Tibial nerve (tissue), 3 donors: Measurements from ENCODE around the gene VWF.
"Not testable (repeated sequence)": the region's sequence is repeated elsewhere in the genome, so short reads cannot be mapped to it uniquely, and the experiment has no call there.

Source experiments
- POLR2A ChIP-seq, 2 donors: fragments of 450-650 bp; IDR thresholded peaks; one replicate each; pipeline ENCODE4 v1.6.1; 2017; ENCODE audit warnings: antibody characterized with exemption in 2 of 2, mild to moderate bottlenecking in 2 of 2, moderate library complexity in 2 of 2
- TF ChIP-seq, protein P1 (sequence below), 5 experiments: fragments of 200-600 bp in 3 of 5; fragments of 450-650 bp in 2 of 5; sonication (generic) in 3 of 5; IDR thresholded peaks; one replicate each; pipeline ENCODE4 v1.5.1; 2016 to 2019; ENCODE audit warnings: antibody characterized with exemption in 5 of 5, mild to moderate bottlenecking in 3 of 5, moderate library complexity in 2 of 5

DNA sequence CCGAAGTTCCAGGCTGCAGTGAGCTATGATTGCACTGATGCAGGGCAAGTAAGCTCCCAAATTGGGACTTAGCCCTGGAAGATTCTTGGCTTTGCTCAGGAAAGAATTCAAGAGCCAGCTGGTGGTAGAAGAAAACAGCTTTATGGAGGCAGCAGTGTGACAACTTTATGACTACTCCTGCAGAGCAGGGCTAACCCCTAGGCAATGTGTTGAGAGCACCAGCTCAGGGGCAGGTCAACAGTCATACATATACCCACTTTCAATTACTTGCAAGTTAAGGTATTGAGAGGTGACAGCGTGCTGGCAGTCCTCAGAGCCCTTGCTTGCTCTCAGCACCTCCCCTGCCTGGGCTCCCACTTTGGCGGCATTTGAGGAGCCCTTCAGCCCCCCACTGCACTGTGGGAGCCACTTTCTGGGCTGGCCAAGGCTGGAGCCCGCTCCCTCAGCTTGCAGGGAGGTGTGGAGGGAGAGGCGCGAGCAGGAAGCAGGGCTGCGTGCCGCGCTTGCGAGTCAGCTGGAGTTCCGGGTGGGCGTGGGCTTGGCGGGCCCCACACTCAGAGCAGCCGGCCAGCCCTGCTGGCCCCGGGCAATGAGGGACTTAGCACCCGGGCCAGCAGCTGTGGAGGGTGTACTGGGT is 17.4 kb upstream of the VWF start:
- TF ChIP-seq, protein P1, sequence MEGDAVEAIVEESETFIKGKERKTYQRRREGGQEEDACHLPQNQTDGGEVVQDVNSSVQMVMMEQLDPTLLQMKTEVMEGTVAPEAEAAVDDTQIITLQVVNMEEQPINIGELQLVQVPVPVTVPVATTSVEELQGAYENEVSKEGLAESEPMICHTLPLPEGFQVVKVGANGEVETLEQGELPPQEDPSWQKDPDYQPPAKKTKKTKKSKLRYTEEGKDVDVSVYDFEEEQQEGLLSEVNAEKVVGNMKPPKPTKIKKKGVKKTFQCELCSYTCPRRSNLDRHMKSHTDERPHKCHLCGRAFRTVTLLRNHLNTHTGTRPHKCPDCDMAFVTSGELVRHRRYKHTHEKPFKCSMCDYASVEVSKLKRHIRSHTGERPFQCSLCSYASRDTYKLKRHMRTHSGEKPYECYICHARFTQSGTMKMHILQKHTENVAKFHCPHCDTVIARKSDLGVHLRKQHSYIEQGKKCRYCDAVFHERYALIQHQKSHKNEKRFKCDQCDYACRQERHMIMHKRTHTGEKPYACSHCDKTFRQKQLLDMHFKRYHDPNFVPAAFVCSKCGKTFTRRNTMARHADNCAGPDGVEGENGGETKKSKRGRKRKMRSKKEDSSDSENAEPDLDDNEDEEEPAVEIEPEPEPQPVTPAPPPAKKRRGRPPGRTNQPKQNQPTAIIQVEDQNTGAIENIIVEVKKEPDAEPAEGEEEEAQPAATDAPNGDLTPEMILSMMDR (IDR thresholded peaks at IDR 0.05) = not testable (repeated sequence)
- not testable (repeated sequence) for TF ChIP-seq POLR2A (IDR thresholded peaks at IDR 0.05)
